Mesenchymal stem cell (in vitro differentiated cells and primary cell): Measurements from ENCODE around the gene FBXL20.

Experiments used
- DNase-seq: peaks from one replicate; pipeline ENCODE4 v3.0.0-alpha.2; 2013
- H2AFZ ChIP-seq: one replicate; pipeline ENCODE4 v1.6.1; 2013; ENCODE audit warnings: low read depth, mild to moderate bottlenecking, control low read depth, inconsistent platforms, low read length, moderate library complexity
- H2AK5ac ChIP-seq: 2 replicates; pipeline ENCODE4 v1.6.1; 2013; ENCODE audit warnings: low read length, moderate library complexity, mild to moderate bottlenecking, inconsistent platforms; ENCODE audit not compliant: severe bottlenecking
- H2BK120ac ChIP-seq: one replicate; pipeline ENCODE4 v1.6.1; 2013; ENCODE audit warnings: low read depth, mild to moderate bottlenecking, inconsistent platforms, low read length, moderate library complexity
- H2BK12ac ChIP-seq, 2 experiments: one replicate each; pipeline ENCODE4 v1.6.1; 2013; ENCODE audit warnings: inconsistent platforms in 2 of 2, low read length in 2 of 2, mild to moderate bottlenecking in 2 of 2, moderate library complexity in 2 of 2, control low read depth in 1 of 2
- H2BK15ac ChIP-seq: one replicate; pipeline ENCODE4 v1.6.1; 2013; ENCODE audit warnings: mild to moderate bottlenecking, low read depth, inconsistent platforms; ENCODE audit not compliant: poor library complexity, severe bottlenecking
- H2BK5ac ChIP-seq: 2 replicates; pipeline ENCODE4 v1.6.1; 2013; ENCODE audit warnings: low read depth, mild to moderate bottlenecking, low read length, control low read depth, inconsistent platforms; ENCODE audit not compliant: poor library complexity, severe bottlenecking
- H3K14ac ChIP-seq, 2 experiments: one replicate each; pipeline ENCODE4 v1.6.1; 2013; ENCODE audit warnings: inconsistent platforms in 2 of 2, low read length in 2 of 2, control low read depth in 1 of 2, mild to moderate bottlenecking in 1 of 2, moderate library complexity in 1 of 2
- H3K18ac ChIP-seq, 2 experiments: one replicate each; pipeline ENCODE4 v1.6.1; 2013; ENCODE audit warnings: inconsistent platforms in 2 of 2, low read length in 2 of 2, control low read depth in 1 of 2, low read depth in 1 of 2, mild to moderate bottlenecking in 1 of 2
- H3K23ac ChIP-seq, 2 experiments: one replicate each; pipeline ENCODE4 v1.6.1; 2013; ENCODE audit warnings: inconsistent platforms in 2 of 2, low read length in 2 of 2, mild to moderate bottlenecking in 2 of 2, moderate library complexity in 2 of 2, control low read depth in 1 of 2
- H3K27ac ChIP-seq: 2 replicates; pipeline ENCODE4 v1.5.1; 2013; ENCODE audit warnings: mild to moderate bottlenecking, moderate library complexity, low read length, control low read depth, inconsistent platforms; ENCODE audit not compliant: poor library complexity, severe bottlenecking
- H3K27me3 ChIP-seq, 2 experiments: 2 replicates each; pipeline versions ENCODE4 v1.6.1 to v1.7.0; 2013; ENCODE audit warnings: low read length in 2 of 2, mild to moderate bottlenecking in 2 of 2, moderate library complexity in 2 of 2, control low read depth in 1 of 2, inconsistent platforms in 1 of 2; ENCODE audit not compliant: control insufficient read depth in 1 of 2, insufficient read depth in 1 of 2
- H3K36me3 ChIP-seq, 2 experiments: 2 replicates each; pipeline versions ENCODE4 v1.6.1 to v1.7.0; 2013; ENCODE audit warnings: low read length in 2 of 2, control low read depth in 1 of 2, inconsistent platforms in 1 of 2, low read depth in 1 of 2, mild to moderate bottlenecking in 1 of 2; ENCODE audit not compliant: insufficient read depth in 2 of 2, control insufficient read depth in 1 of 2
- H3K4ac ChIP-seq, 2 experiments: one replicate each; pipeline ENCODE4 v1.6.1; 2013; ENCODE audit warnings: inconsistent platforms in 2 of 2, low read length in 2 of 2, mild to moderate bottlenecking in 2 of 2, moderate library complexity in 2 of 2, control low read depth in 1 of 2, low read depth in 1 of 2
- H3K4me1 ChIP-seq: 2 replicates; pipeline ENCODE4 v1.6.1; 2013; ENCODE audit warnings: low read depth, low read length, control low read depth; ENCODE audit not compliant: control insufficient read depth, insufficient read depth
- H3K4me2 ChIP-seq: 2 replicates; pipeline ENCODE4 v1.6.1; 2013; ENCODE audit warnings: low read length, mild to moderate bottlenecking, inconsistent platforms; ENCODE audit not compliant: poor library complexity, severe bottlenecking
- H3K4me3 ChIP-seq, 2 experiments: 2 replicates each; pipeline versions ENCODE4 v1.5.1 to v1.7.0; 2013; ENCODE audit warnings: low read length in 2 of 2, mild to moderate bottlenecking in 2 of 2, control low read depth in 1 of 2, low read depth in 1 of 2; ENCODE audit not compliant: insufficient read depth in 1 of 2
- H3K79me1 ChIP-seq: replicated peaks from 2 replicates; pipeline ENCODE4 v1.6.1; 2013; ENCODE audit warnings: mild to moderate bottlenecking, control low read depth, low read length, inconsistent platforms; ENCODE audit not compliant: poor library complexity, severe bottlenecking
- H3K9ac ChIP-seq: 2 replicates; pipeline ENCODE4 v1.7.0; 2013; ENCODE audit warnings: mild to moderate bottlenecking, low read length, moderate library complexity
- H3K9me3 ChIP-seq: 2 replicates; pipeline ENCODE4 v1.7.0; 2013; ENCODE audit warnings: mild to moderate bottlenecking, low read length; ENCODE audit not compliant: control insufficient read depth
- H4K8ac ChIP-seq: one replicate; pipeline ENCODE4 v1.6.1; 2013; ENCODE audit warnings: inconsistent platforms, mild to moderate bottlenecking, low read length, moderate library complexity
- H4K91ac ChIP-seq: one replicate; pipeline ENCODE4 v1.6.1; 2013; ENCODE audit warnings: mild to moderate bottlenecking, low read length, inconsistent platforms
- WGBS: methylation state at CpG from one replicate; pipeline ENCODE4 v1.1.7; 2013; ENCODE audit warnings: mixed read lengths; 5-methylcytosine and 5-hydroxymethylcytosine counted together

FBXL20 gene

DNA sequence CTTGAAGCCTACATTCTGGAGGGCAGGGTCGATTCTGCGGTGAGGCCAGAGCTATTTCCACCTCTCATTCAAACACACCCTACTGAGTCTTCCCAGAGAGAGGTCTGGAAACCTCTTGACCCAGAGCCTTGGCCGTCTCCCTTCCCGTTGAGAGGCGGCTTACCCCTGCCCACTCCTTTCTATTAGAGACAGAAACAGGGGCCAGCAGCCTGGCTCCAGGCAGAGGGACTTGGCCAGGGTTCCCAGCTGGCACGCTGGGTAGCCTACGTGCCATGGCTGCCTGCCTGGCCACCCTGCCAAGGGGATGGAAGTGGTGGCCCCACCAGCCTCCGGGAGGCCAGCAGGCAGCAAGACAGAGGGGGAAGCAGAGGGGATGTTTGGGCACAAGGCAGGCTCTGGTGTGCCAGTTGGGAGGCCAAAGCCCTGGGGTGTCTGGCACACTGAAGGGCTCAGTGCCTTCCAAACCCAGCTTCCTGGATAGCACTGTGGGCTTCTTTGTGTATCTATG, 181.7 kb downstream of the FBXL20 start:
- Histone ChIP-seq H2AK5ac (no peak overlapping the region), H2AFZ (no peak overlapping the region), H2BK12ac (no peak overlapping the region), H3K4ac (no peak overlapping the region), H3K4me1 (peaks cover 9% of the 10 kb centered on the region), H3K27ac (no peak overlapping the region), H2BK15ac (no peak overlapping the region), H3K18ac (no peak overlapping the region), H3K27me3 (peaks cover 40 to 77% of the 10 kb centered on the region in 2 experiments), H2BK5ac (no peak overlapping the region), H3K9ac (no peak overlapping the region), H3K23ac (no peak overlapping the region), H3K4me3 (no peak overlapping the region), H2BK120ac (no peak overlapping the region), H3K14ac (no peak overlapping the region), H4K8ac (no peak overlapping the region), H3K4me2 (no peak overlapping the region), H3K79me1 (no peaks in the 10 kb centered on the region), H4K91ac (no peak overlapping the region), H3K9me3 (no peaks in the 10 kb centered on the region), H3K36me3 (no peaks in the 10 kb centered on the region)
- no peak for DNase-seq
- WGBS = 63% methylated on average over 8 of the region's 8 CpGs

DNA sequence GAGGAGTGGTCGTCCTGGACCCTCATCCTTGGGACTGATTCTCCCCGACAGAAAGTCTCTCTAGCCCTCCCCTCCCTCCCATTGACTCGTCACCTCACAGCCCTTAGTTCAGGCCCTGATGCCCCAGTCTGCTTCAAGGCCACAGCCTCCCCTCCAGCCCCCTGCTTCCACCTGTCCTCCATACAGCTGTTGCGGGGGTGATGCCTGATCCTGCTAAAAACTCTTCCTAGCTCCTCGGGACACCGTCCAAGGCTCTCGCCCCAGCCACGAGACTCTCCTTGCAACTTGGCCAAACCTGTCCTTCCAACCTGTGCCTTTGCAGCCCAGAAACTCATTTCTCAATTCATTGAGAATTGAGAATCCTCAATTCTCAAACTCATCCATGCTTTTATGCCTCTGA, 182.5 kb downstream of the FBXL20 start:
- Histone ChIP-seq H3K9me3 (no peaks in the 10 kb centered on the region), H3K4ac (no peak overlapping the region), H3K4me1 (peaks cover 10% of the 10 kb centered on the region), H3K18ac (no peak overlapping the region), H2AFZ (no peak overlapping the region), H2BK12ac (no peak overlapping the region), H3K27ac (no peak overlapping the region), H2AK5ac (no peak overlapping the region), H2BK5ac (no peak overlapping the region), H3K9ac (no peak overlapping the region), H3K36me3 (no peaks in the 10 kb centered on the region), H3K27me3 (peaks cover 36 to 69% of the 10 kb centered on the region in 2 experiments), H3K4me2 (no peak overlapping the region), H4K91ac (no peak overlapping the region), H4K8ac (no peak overlapping the region), H3K14ac (no peak overlapping the region), H3K23ac (no peak overlapping the region), H3K79me1 (no peaks in the 10 kb centered on the region), H3K4me3 (no peak overlapping the region), H2BK15ac (no peak overlapping the region), H2BK120ac (no peak overlapping the region)
- 65% methylated on average over 8 of the region's 8 CpGs for WGBS
- DNase-seq = no peak

DNA sequence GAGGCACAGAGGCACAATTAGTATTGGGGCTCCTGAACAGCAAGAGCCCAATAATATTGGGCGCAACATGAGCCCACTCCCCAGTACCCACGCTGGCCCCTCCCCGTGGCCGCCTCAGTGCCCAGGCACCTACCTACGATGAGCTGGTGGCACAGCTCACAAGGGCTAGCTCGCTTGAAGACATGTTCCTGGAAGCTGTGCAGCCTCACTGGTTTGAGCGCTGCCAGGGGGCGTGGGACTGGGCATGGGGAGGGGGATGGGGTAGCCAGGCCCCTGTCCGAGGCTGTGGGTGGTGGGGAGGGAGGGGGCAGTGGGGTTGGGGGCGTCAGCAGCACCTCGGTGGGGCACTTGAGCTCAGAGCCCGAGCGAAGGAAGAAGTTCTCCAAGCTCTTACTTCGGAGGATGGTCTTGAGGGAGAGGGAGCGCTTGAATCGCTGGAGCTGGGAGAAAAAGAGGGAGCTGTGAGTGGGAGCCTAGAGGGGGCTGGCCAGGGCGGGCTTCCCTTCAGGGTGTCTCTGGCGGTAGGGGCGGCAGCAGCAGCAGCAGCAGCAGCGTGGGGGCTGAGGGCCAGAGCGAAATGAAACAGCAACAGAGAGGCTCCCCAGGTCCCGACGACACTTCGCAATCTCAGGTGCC, 183.6 kb downstream of the FBXL20 start:
- H3K4me3 ChIP-seq = peak overlapping the region; percentile 23 to 48
- H3K9me3 ChIP-seq = no peaks in the 10 kb centered on the region
- H4K8ac ChIP-seq = no peak overlapping the region
- peak overlapping the region; percentile 34 for H3K4me2 ChIP-seq
- no peak for DNase-seq
- no peaks in the 10 kb centered on the region for H3K79me1 ChIP-seq
- peaks cover 33 to 59% of the 10 kb centered on the region in 2 experiments for H3K27me3 ChIP-seq
- no peak overlapping the region for H3K4ac ChIP-seq
- H2BK120ac ChIP-seq = no peak overlapping the region
- H4K91ac ChIP-seq = no peak overlapping the region
- no peak overlapping the region for H3K27ac ChIP-seq
- no peak overlapping the region for H2BK5ac ChIP-seq
- H3K36me3 ChIP-seq = no peaks in the 10 kb centered on the region
- H3K18ac ChIP-seq = no peak overlapping the region
- no peak overlapping the region for H3K23ac ChIP-seq
- WGBS = 25% methylated on average over 24 of the region's 24 CpGs
- no peak overlapping the region for H3K9ac ChIP-seq
- H3K14ac ChIP-seq = no peak overlapping the region
- no peak overlapping the region for H2AK5ac ChIP-seq
- H2AFZ ChIP-seq = no peak overlapping the region
- H3K4me1 ChIP-seq = peaks cover 17% of the 10 kb centered on the region
- H2BK12ac ChIP-seq = no peak overlapping the region
- no peak overlapping the region for H2BK15ac ChIP-seq

DNA sequence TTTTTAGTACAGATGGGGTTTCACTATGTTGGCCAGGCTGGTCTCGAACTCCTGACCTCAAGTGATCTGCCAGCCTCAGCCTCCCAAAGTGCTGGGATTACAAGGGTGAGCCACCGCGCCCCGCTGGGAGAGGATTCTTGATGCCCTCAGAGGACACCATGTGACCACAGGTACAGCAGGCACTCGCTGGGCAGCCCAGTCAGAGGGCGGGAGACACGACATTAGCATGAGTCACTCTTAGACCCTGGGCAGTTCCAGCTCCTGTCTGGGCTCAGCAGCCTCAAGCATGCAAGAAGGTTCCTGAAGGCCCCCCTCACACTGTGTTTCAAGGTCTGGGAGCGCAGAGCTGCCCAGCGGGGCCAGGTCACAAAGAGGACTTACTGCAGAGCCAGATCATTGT, 187.6 kb downstream of the FBXL20 start:
- Histone ChIP-seq H3K14ac (no peak overlapping the region), H2BK12ac (no peak overlapping the region), H2AFZ (no peak overlapping the region), H3K4ac (no peak overlapping the region), H3K4me1 (peaks cover 31% of the 10 kb centered on the region), H4K91ac (no peak overlapping the region), H3K4me3 (no peak overlapping the region), H3K27me3 (peaks cover 29 to 48% of the 10 kb centered on the region in 2 experiments), H2BK120ac (no peak overlapping the region), H3K9ac (no peak overlapping the region), H3K27ac (no peak overlapping the region), H2BK5ac (no peak overlapping the region), H2BK15ac (no peak overlapping the region), H4K8ac (no peak overlapping the region), H3K4me2 (no peak overlapping the region), H3K18ac (no peak overlapping the region), H3K36me3 (no peaks in the 10 kb centered on the region), H2AK5ac (no peak overlapping the region), H3K79me1 (no peaks in the 10 kb centered on the region), H3K23ac (no peak overlapping the region), H3K9me3 (no peaks in the 10 kb centered on the region)
- WGBS = 57% methylated on average over 9 of the region's 9 CpGs
- no peak for DNase-seq
